HEK293 (cell line): ENCODE results near the gene TTLL5.
A peak's percentile ranks its signal among the peaks of the same experiment; 100 is the strongest.

Source experiments
- CTCF ChIA-PET: fragments of 350-600 bp; formaldehyde crosslinking; extraction: SDS; loops from one replicate; lab custom pipeline; 2021; ENCODE audit warnings: antibody characterized with exemption; lab: Yijun Ruan, JAX
- POLR2A ChIA-PET: fragments of 300-600 bp; formaldehyde crosslinking; extraction: SDS; loops from one replicate; lab custom pipeline; 2020; ENCODE audit warnings: antibody characterized with exemption, inconsistent platforms; lab: Yijun Ruan, JAX
- H3K27ac ChIP-seq: fragments of 200-500 bp; sonication (Bioruptor generic); 2 replicates; pipeline ENCODE4 v1.5.1; 2014; ENCODE audit warnings: low read depth, low read length, control low read depth, inconsistent platforms; ENCODE audit errors: extremely low read depth
- H3K36me3 ChIP-seq, 2 experiments: fragments of 200-500 bp in 1 of 2; sonication (Bioruptor generic) in 1 of 2; 1 replicate in 1 of 2; 2 replicates in 1 of 2; pipeline ENCODE4 v1.5.1; 2014 to 2017; ENCODE audit warnings: inconsistent platforms in 2 of 2, low read length in 2 of 2; ENCODE audit not compliant: control insufficient read depth in 2 of 2, insufficient read depth in 1 of 2
- H3K4me1 ChIP-seq: fragments of 200-500 bp; sonication (Bioruptor generic); 2 replicates; pipeline ENCODE4 v1.5.1; 2014; ENCODE audit warnings: mild to moderate bottlenecking, low read length, inconsistent platforms; ENCODE audit not compliant: control insufficient read depth, insufficient read depth
- H3K4me3 ChIP-seq: 2 replicates; pipeline ENCODE4 v1.5.1; 2011; ENCODE audit warnings: low read depth, mild to moderate bottlenecking, control low read depth, low read length, moderate library complexity
- H3K9me3 ChIP-seq: fragments of 200-500 bp; sonication (Bioruptor generic); 2 replicates; pipeline ENCODE4 v1.5.1; 2014; ENCODE audit warnings: low read depth, low read length, inconsistent platforms; ENCODE audit not compliant: control insufficient read depth, insufficient read depth
- GLIS1 ChIP-seq: fragments of 450-650 bp; formaldehyde crosslinking; IDR thresholded peaks from 2 replicates; pipeline ENCODE4 v1.5.1; 2016; ENCODE audit warnings: missing biosample characterization, missing genetic modification characterization
- GLIS2 ChIP-seq: fragments of 450-650 bp; formaldehyde crosslinking; IDR thresholded peaks from 2 replicates; pipeline ENCODE4 v1.5.1; 2016; ENCODE audit warnings: missing biosample characterization, missing genetic modification characterization
- KLF10 ChIP-seq: fragments of 450-650 bp; IDR thresholded peaks from 2 replicates; pipeline ENCODE4 v1.5.1; 2018; ENCODE audit warnings: missing biosample characterization, mild to moderate bottlenecking, missing genetic modification characterization
- PRDM2 ChIP-seq: fragments of 450-650 bp; formaldehyde crosslinking; IDR thresholded peaks from 2 replicates; pipeline ENCODE4 v1.5.1; 2016; ENCODE audit warnings: missing biosample characterization, missing genetic modification characterization, borderline replicate concordance
- ZBTB11 ChIP-seq: fragments of 450-650 bp; formaldehyde crosslinking; conservative IDR thresholded peaks from 2 replicates; pipeline ENCODE4 v1.5.1; 2016; ENCODE audit warnings: low read depth, missing biosample characterization, missing genetic modification characterization
- ZBTB20 ChIP-seq: fragments of 450-650 bp; formaldehyde crosslinking; IDR thresholded peaks from 2 replicates; pipeline ENCODE4 v1.5.1; 2016; ENCODE audit warnings: missing biosample characterization, missing genetic modification characterization
- ZBTB26 ChIP-seq: fragments of 450-650 bp; formaldehyde crosslinking; optimal IDR thresholded peaks from 2 replicates; pipeline ENCODE3; 2016; ENCODE audit warnings: missing biosample characterization, mild to moderate bottlenecking, missing genetic modification characterization
- ZBTB44 ChIP-seq: fragments of 450-650 bp; IDR thresholded peaks from 2 replicates; pipeline ENCODE4 v1.5.1; 2018; ENCODE audit warnings: missing biosample characterization, mild to moderate bottlenecking, missing genetic modification characterization
- ZNF174 ChIP-seq: fragments of 450-650 bp; formaldehyde crosslinking; IDR thresholded peaks from 2 replicates; pipeline ENCODE4 v1.5.0; 2017; ENCODE audit warnings: missing biosample characterization, mild to moderate bottlenecking, missing genetic modification characterization
- ZNF548 ChIP-seq: fragments of 450-650 bp; formaldehyde crosslinking; IDR thresholded peaks from 2 replicates; pipeline ENCODE4 v1.5.1; 2016; ENCODE audit warnings: missing biosample characterization, missing genetic modification characterization
- ZNF558 ChIP-seq: fragments of 450-650 bp; formaldehyde crosslinking; IDR thresholded peaks from 2 replicates; pipeline ENCODE4 v1.5.1; 2016; ENCODE audit warnings: missing biosample characterization, missing genetic modification characterization
- ZNF561 ChIP-seq: fragments of 450-650 bp; IDR thresholded peaks from 2 replicates; pipeline ENCODE4 v1.5.1; 2018; ENCODE audit warnings: missing biosample characterization, missing genetic modification characterization, borderline replicate concordance
- ZNF580 ChIP-seq: fragments of 450-650 bp; formaldehyde crosslinking; IDR thresholded peaks from 2 replicates; pipeline ENCODE4 v1.5.1; 2016; ENCODE audit warnings: missing biosample characterization, missing genetic modification characterization
- ZNF623 ChIP-seq: fragments of 450-650 bp; formaldehyde crosslinking; IDR thresholded peaks from 2 replicates; pipeline ENCODE4 v1.5.1; 2016; ENCODE audit warnings: missing biosample characterization, missing genetic modification characterization
- ZNF670 ChIP-seq: fragments of 450-650 bp; formaldehyde crosslinking; IDR thresholded peaks from 2 replicates; pipeline ENCODE4 v1.5.1; 2016; ENCODE audit warnings: missing biosample characterization, missing genetic modification characterization, low read depth
- ZNF701 ChIP-seq: fragments of 450-650 bp; formaldehyde crosslinking; IDR thresholded peaks from 2 replicates; pipeline ENCODE4 v1.5.1; 2016; ENCODE audit warnings: missing biosample characterization, missing genetic modification characterization
- ZNF768 ChIP-seq: fragments of 450-650 bp; formaldehyde crosslinking; IDR thresholded peaks from 2 replicates; pipeline ENCODE4 v1.5.1; 2018; ENCODE audit warnings: missing biosample characterization, mild to moderate bottlenecking, missing genetic modification characterization
- ZNF791 ChIP-seq: fragments of 450-650 bp; formaldehyde crosslinking; IDR thresholded peaks from 2 replicates; pipeline ENCODE4 v1.5.1; 2016; ENCODE audit warnings: missing biosample characterization, missing genetic modification characterization
- ZSCAN23 ChIP-seq: fragments of 450-650 bp; formaldehyde crosslinking; IDR thresholded peaks from 2 replicates; pipeline ENCODE4 v1.5.1; 2016; ENCODE audit warnings: missing biosample characterization, missing genetic modification characterization

TTLL5 gene

GRCh38 chr14:75714991-75715390, 53.9 kb downstream of the TTLL5 start:
- CTCF ChIA-PET: interaction anchor here (0.6 to 1.1 kb wide), 4 partner anchors 9 to 262 kb away, joined by 3 to 6 read pairs (median 4); no protein-coding TSS in a partner anchor
- TF ChIP-seq ZNF768 (tag by site-specific recombination) (no peak), KLF10 (tag by site-specific recombination) (no peak), ZSCAN23 (tag by site-specific recombination) (no peak), GLIS1 (tag by site-specific recombination) (peak; percentile 87), ZNF701 (tag by site-specific recombination) (no peak)
- TF ChIP-seq, all 188 proteins: peak for 1

GRCh38 chr14:75715926-75716780, 55.1 kb downstream of the TTLL5 start:
- peaks cover 20% of the 10 kb centered on the region for H3K4me1 ChIP-seq
- ChIA-PET POLR2A (no interaction called here), CTCF (interaction anchor here (0.6 to 1.1 kb wide), 3 partner anchors 8 to 261 kb away, joined by 3 to 6 read pairs (median 4); no protein-coding TSS in a partner anchor)
- no peak overlapping the region for H3K4me3 ChIP-seq
- H3K9me3 ChIP-seq: no peaks in the 10 kb centered on the region
- H3K36me3 ChIP-seq: peaks cover 0 to 32% of the 10 kb centered on the region in 2 experiments; a peak in 2 of 3 replicates
- H3K27ac ChIP-seq: no peak overlapping the region
- TF ChIP-seq ZBTB26 (tag by site-specific recombination) (no peak), ZNF548 (no peak), ZNF623 (tag by site-specific recombination) (no peak), ZBTB20 (tag by site-specific recombination) (no peak), ZNF791 (no peak), PRDM2 (no peak), GLIS2 (tag by site-specific recombination) (no peak), ZNF670 (tag by site-specific recombination) (no peak), ZNF558 (no peak), ZNF580 (tag by site-specific recombination) (no peak), ZNF174 (tag by site-specific recombination) (no peak), ZBTB44 (tag by site-specific recombination) (no peak), ZNF561 (tag by site-specific recombination) (no peak), ZBTB11 (no peak)

More at GRCh38 chr14:75714991-75715390, 53.9 kb downstream of the TTLL5 start:
- H3K27ac ChIP-seq: no peak overlapping the region
- POLR2A ChIA-PET: no interaction called here
- H3K9me3 ChIP-seq: no peaks in the 10 kb centered on the region
- no peak overlapping the region for H3K4me3 ChIP-seq
- H3K36me3 ChIP-seq: peaks cover 0 to 24% of the 10 kb centered on the region in 2 experiments; a peak in 2 of 3 replicates
- peaks cover 20% of the 10 kb centered on the region for H3K4me1 ChIP-seq
